ENCODE results near the gene CBX5.
"Not testable (repeated sequence)": the region's sequence is repeated elsewhere in the genome, so short reads cannot be mapped to it uniquely, and the experiment has no call there.

The CBX5 gene

DNA sequence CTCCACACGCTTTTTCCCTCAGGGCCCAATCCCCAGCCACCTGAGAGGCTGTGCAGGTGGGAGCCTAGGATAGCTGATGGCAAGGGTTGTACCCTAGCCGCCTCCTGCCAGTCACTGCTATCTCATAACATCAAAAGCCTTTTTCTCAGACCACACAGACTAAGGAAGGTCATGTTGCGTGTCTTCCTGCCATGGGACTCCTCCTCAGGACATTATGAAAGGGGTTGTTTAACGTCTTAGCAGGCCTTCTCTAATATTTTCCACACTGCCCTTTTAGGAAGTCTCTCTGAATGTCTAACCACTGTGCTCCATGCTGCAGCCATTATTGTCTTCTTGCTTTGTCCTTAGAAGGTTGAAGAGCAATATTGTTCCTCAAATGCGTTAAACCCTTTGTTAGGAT, 83.5 kb downstream of the CBX5 start:
- DNase-seq, result no peak

DNA sequence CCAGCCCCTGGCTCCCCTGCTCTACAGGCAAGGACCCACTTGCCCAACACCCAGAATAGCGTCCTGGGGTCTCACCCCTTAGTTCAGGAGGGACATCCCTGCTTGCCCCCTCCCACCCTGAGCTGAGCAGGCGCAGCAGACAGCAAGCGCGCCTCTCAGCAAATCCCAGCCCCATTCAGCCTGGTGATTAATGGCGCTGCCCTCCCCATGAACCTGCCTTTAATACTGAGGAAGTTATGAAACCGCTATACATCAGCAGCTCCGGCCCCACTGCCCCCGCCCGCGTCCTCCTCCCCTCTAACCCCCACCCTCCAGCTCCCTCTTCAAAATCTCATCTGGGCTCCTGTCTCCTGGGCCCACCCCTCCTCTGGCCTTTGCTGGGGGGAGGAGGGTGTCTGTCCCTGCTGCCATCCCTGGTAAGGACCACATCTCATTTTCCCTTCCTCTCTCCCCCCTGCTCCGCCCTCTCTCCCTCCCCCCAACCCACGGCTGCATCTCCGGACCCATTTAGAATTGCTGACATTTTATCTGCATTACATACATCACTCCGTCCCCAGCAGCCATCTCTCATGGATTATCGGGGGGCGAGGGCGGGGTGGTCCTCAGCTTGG, 84.1 kb downstream of the CBX5 start:
- no peak for DNase-seq

DNA sequence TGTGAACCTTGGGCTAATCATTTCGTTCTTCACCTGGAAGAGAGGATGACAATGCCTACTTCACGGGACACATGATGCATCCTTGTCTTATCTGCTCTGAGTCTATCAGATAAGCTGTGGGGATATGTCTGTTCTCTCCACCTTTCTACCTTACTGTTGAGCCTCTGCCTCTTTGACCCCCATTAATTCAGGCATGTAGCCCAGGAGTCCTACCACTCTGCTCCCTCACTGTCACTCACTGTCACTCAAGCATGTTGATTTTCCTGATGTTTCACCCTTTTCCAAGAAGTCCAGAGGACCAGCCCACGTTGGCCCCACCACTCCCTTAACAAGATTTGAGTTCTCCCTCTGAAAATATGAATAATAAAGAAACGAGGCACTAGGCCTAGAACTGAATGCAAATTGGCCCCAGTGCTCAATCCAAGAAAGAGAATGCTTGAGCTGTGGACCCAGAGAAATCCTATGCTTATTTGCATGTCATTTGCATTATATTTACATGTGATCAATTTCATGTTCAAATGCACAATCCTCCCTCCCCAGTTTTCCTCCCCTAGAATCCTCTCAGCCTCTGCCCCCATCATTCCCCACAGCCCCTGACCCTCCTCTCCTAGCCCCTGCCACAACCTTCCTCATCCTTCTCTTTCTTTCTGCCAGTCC, 84.7 kb downstream of the CBX5 start:
- DNase-seq, result no peak

DNA sequence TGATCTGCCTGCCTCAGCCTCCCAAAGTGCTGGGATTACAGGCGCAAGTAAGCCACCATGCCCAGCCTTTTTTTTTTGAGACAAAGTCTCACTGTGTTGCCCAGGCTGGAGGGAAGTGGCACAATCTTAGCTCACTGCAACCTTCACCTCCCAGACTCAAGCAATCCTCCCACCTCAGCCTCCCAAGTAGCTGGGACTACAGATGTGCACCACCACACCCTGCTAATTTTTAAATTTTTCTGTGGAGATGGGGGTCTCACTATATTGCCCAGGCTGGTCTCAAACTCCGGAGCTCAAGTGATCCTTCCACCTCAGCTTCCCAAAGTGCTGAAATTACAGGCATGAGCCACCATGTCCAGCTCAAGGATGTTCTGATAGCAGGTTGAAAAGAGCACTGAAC, 85.3 kb downstream of the CBX5 start:
- not testable (repeated sequence) for DNase-seq

DNA sequence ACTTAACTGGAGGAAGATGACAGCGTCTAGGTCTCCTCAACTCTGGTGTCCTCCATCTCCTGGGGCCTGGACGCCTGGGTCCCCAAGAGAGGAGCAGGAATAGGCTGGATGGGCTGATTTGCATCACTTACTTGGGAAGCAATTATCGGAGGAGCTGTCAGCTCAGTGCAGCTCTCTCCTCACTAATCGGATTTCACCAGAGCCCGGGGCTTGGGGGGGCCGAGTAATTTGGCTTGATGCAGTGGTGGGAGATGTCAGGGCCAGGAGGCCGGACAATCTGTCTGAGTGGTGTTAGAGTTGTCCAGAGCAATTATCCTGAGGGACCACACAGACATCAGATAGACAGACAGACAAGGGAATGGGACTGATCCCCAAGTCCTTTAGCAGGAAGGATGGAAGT, 86.5 kb downstream of the CBX5 start:
- DNase-seq, result no peak

DNA sequence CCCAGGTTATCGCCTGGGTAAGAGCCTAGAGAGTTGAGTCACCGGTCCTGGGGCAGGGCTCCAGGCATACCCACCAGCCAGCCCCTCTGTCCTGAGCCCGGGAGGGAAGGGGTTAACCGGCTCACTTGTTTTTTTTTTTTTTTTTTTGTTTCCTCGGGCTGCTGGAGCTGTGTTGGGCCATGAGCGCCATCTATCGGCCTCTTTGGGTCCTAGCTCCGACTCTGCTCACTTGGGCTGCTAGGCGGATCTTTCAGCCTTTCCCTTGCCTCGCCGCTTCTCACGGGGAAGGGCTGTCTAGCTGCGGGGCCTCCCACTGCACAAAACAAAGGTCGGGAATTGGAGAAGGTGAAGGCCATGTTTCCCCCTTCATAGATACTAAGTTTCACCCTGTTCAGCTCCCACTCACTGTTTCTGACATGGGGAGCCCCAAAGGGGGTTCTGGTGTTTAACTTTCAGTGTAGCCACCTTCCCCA, 88.3 kb downstream of the CBX5 start:
- DNase-seq, result peak; percentile 77

DNA sequence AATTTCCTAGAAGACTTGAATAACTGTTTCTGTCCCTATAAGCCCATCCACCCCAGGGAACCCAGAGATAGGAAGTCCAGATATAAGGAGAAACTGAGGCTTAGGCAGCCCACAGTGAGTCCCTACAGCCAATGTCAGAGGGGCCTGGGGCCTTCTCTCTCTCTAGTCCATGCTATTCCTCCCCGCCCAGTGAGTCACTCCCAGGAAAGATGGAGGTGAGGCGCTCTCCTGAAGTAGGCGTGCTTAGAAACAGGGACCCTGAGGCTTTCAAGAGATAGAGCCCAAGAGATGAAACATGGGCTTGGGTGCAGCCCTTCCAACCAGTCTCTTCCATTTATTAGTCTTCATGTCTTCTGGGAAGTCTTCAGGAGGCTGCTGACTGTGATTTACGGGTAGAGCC, 88.8 kb downstream of the CBX5 start:
- DNase-seq, result no peak

DNA sequence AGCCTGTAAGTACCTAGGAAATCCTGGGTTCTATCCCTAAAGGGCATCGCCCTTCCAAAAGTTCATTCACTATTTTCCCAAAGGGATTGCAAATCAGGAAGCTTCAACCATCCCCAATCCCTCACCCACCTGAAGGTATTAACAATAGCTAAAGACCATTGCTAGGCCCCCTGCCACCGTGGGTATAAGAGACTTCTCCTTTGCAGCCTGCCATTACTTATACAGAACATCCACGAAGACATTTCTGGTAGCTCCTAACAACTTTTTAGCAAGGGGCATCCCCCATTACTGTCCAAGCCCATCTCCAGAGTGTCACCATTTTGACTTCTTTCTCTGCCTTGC, 90.8 kb downstream of the CBX5 start:
- no peak for DNase-seq

DNA sequence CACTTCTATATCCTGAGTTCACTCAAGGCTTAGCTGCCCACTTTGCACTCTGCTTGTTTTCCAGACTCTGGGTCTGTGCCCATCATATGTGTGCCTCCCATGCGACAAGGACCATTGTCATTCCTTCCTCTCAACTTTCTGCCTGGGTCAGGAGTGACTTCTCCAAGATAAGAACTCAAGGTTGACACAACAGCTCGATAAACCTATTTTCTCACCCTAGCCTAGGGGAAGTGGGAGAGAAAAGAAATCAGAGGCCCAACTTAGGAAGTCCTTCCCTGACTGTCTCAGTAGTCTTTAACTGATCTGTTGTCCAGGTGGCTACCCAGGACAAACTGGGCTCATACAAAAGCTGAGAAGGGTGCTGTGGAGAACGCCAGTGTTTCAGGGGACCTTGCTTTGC, 92.8 kb downstream of the CBX5 start:
- no peak for DNase-seq

DNA sequence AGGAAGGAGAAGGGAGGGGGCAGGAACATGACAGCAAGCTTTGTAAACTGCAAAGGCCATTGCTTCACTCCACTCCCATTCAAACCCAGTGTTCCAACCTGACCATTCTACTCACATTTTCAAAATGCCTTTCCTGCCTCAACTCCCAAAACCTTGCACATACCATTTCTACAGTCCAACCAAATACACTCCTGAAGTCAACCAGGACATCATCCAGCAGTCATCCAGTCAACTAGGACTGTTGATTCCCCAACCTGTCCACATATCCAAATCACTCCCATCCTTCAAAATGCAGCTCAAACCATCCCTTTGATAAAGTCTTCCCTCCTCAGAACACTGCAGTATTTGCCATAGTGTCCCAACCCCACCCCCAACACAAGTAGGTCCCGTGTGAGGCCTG, 94.0 kb downstream of the CBX5 start:
- DNase-seq, result no peak

DNA sequence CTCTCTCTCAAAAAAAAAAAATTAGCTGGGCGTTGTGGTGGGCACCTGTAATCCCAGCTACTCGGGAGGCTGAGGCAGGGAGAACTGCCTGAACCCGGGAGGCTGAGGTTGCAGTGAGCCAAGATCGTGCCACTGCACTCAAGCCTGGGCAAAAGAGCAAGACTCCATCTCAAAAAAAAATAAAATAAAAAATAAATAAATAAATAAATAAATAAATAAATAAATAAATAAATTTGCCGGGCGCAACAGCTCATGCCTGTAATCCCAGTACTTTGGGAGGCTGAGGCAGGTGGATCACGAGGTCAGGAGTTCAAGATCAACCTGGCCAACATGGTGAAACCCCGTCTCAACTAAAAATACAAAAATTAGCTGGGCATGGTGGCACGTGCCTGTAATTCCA, 94.6 kb downstream of the CBX5 start:
- DNase-seq, result not testable (repeated sequence)

DNA sequence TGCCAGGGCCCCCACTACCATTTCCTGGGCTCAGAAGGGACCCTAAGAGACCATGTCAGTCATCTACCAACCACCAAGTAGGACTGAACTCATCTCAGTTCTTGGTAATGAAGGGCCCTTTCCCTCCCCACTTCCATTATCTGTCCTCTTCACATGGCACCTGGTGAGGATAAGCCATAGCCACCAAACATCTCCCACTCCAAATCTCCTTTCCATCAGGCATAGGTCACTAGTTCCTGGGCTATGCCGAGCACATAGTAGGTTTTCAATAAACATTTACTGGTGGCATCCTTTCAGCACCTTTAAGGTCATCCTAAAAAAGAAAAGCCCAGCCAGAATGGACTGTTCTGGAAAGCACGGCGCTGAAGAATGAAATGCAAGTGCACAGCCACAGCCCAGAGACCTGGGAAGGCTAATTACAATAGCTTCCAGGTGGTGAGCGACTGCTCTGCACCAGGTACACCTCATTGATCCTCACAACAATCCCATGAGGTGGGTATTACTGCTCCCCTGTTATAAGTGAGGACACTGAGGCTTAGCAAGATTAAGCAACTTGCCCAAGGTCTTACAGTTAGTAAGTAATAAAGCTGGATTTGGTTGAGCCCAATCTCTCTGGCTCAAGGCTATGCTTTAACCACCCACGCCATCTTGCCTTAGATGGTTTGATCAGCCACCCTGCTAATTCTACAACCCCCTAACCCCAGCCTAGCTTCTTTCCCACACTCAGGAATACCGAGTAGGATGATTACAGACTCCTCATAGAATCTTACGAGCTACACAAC, 95.7 kb downstream of the CBX5 start:
- no peak for DNase-seq

DNA sequence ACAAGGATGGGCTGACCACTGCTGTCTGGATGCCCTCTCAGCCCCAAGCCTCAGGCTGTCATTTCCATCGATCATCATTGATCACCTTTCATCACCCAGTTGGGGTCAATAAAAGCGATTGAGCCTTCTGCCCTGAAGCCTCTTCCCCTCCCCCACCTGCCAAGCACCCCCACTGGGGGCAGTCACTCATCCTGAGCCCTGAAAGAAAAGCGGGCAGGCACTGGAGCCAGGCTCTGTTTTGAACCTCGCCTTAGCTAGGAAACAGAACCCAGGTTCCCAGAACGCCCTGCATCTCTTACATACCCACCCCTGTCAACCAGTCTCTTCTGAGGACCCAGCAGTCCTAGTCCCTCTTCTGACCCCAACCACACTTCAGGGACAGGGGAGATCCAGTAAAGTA, 96.9 kb downstream of the CBX5 start:
- DNase-seq, result no peak

DNA sequence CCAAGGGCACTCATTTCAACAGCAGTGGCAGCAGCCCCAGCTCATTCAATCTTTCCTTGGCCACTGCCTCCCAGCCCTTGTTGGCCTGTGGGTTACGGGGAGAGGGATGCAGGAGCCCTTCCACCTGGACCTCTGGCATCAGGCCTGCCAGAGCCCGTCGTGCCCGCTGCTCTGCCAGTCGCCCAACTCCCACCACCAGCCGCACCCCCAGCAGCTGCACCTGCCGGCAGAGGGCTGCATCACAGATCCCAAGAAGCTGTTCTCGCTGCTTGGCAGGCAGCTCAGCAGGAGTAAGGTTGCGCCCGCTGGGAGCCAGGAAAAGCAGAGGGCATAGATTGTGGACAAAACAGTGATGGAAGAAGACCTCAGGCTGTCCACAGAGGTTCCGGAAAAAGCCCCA, 97.8 kb downstream of the CBX5 start:
- no peak for DNase-seq
